ENCODE data around the gene PLD5. TPM values are rescaled to one million over a fixed set of nuclear protein-coding genes. Genes with fewer than 3 reads are reported as not detected.
"Not testable (repeated sequence)": the region's sequence is repeated elsewhere in the genome, so short reads cannot be mapped to it uniquely, and the experiment has no call there.

The PLD5 gene
- total RNA-seq, 1 donor from 2014 or later, result not detected

DNA sequence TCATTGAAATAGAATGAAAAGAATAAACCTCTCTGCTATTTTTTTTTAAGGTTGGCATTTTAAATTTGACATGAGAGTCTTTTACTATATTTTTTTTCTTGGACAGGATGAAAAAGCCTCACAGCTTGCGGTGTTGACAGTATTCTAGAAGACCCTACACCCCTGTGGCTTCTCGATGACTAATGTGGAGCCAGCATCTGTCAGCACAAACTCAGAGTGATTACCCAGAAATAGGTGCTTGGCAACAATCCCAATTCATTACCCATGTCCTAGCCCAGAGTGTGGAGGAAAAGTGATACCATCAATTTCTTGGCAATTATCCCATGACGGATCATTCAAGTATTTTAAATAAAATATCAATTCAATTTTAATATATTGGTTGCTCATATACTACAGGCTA is 338.8 kb downstream of the PLD5 start:
- Mint-ChIP-seq H3K9me3 (ENCODE audit: low read depth) (peaks cover 3% of the 10 kb centered on the region), H3K36me3 (ENCODE audit: low read depth) (no peaks in the 10 kb centered on the region), H3K4me1 (ENCODE audit: low read depth) (no peaks in the 10 kb centered on the region), H3K4me3 (ENCODE audit: unreplicated experiment) (no peak overlapping the region), H3K27ac (ENCODE audit: unreplicated experiment) (no peak overlapping the region), H3K27me3 (ENCODE audit: low read depth) (no peaks in the 10 kb centered on the region)
- DNase-seq (ENCODE audit: low spot score), result no peak
- no peak for TF ChIP-seq CTCF (IDR thresholded peaks at IDR 0.05)

DNA sequence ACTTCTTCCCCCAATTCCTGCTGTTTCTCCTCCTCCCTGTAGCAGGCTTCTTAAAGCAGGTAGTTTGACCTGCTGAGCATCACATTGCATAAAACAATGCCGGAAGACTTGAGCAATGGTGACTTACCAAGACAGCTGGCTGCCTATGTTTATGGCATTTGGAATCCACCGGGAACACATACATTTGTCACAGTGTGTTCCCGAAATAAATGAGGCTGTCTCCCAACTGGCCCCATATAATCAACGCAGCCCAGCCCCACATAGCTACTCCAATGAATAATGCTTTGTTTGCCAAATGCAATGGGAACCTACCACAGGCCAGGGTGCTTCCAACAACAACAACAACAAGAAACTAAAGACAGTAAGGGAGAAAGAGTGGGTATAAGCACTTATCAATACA is 339.5 kb downstream of the PLD5 start:
- Mint-ChIP-seq H3K9me3 (ENCODE audit: low read depth) (peaks cover 3% of the 10 kb centered on the region), H3K27me3 (ENCODE audit: low read depth) (no peaks in the 10 kb centered on the region), H3K4me3 (ENCODE audit: unreplicated experiment) (no peak overlapping the region), H3K36me3 (ENCODE audit: low read depth) (no peaks in the 10 kb centered on the region), H3K4me1 (ENCODE audit: low read depth) (no peaks in the 10 kb centered on the region), H3K27ac (ENCODE audit: unreplicated experiment) (no peak overlapping the region)
- DNase-seq (ENCODE audit: low spot score), result no peak
- TF ChIP-seq CTCF (IDR thresholded peaks at IDR 0.05), result no peak

DNA sequence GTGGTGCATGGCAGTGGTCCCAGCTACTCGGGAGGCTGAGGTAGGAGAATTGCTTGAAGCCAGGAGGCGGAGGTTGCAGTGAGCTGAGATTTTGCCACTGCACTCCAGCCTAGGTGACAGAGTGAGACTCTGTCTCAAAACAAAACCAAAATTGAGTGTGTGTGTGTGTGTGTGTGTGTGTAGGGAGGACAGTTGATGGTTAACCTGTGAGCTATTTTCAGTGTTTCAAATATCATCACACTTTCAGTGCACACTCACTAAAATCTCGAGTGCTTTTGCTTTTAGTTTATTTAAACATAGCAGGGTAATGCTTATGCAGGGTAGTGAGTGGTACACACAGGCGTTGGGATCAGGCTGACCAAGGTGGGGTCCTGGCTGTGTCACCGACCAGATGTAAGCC is 344.7 kb downstream of the PLD5 start:
- H3K4me3 Mint-ChIP-seq (ENCODE audit: unreplicated experiment); H3K36me3 Mint-ChIP-seq (ENCODE audit: low read depth); H3K27me3 Mint-ChIP-seq (ENCODE audit: low read depth); H3K27ac Mint-ChIP-seq (ENCODE audit: unreplicated experiment); DNase-seq (ENCODE audit: low spot score); H3K4me1 Mint-ChIP-seq (ENCODE audit: low read depth): not testable (repeated sequence)
- H3K9me3 Mint-ChIP-seq (ENCODE audit: low read depth), result peaks cover 16% of the 10 kb centered on the region

GRCh38 chr1:242178924-242179708 is 345.4 kb downstream of the PLD5 start:
- Mint-ChIP-seq H3K27me3 (ENCODE audit: low read depth) (no peaks in the 10 kb centered on the region), H3K27ac (ENCODE audit: unreplicated experiment) (no peak overlapping the region), H3K9me3 (ENCODE audit: low read depth) (peaks cover 16% of the 10 kb centered on the region), H3K4me3 (ENCODE audit: unreplicated experiment) (no peak overlapping the region), H3K36me3 (ENCODE audit: low read depth) (no peaks in the 10 kb centered on the region), H3K4me1 (ENCODE audit: low read depth) (no peaks in the 10 kb centered on the region)
- no peak for TF ChIP-seq CTCF (IDR thresholded peaks at IDR 0.05)
- DNase-seq (ENCODE audit: low spot score), result no peak

DNA sequence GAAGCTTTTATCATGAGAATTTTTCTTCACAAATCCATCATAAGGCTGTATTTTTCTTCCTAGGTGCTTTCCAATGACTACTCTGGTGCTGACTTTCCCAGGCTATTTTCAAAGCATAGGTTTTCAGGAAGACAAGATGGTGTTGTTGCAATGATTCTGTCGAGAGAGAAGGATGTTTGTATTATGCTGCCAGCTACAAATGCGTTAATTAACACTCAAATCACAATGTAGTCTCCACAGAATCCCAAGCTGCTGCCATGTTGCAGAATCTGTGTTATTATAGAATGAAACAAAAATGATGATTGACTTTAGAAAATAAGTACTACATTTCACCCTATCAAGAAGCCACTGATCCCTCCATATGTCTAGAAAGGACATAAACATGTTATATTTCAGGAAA is 346.1 kb downstream of the PLD5 start:
- no peak overlapping the region for H3K4me3 Mint-ChIP-seq (ENCODE audit: unreplicated experiment)
- peaks cover 16% of the 10 kb centered on the region for H3K9me3 Mint-ChIP-seq (ENCODE audit: low read depth)
- H3K4me1 Mint-ChIP-seq (ENCODE audit: low read depth), result no peaks in the 10 kb centered on the region
- no peak overlapping the region for H3K27ac Mint-ChIP-seq (ENCODE audit: unreplicated experiment)
- H3K27me3 Mint-ChIP-seq (ENCODE audit: low read depth), result no peaks in the 10 kb centered on the region
- H3K36me3 Mint-ChIP-seq (ENCODE audit: low read depth), result no peaks in the 10 kb centered on the region
- TF ChIP-seq CTCF (IDR thresholded peaks at IDR 0.05), result no peak
- DNase-seq (ENCODE audit: low spot score), result no peak

DNA sequence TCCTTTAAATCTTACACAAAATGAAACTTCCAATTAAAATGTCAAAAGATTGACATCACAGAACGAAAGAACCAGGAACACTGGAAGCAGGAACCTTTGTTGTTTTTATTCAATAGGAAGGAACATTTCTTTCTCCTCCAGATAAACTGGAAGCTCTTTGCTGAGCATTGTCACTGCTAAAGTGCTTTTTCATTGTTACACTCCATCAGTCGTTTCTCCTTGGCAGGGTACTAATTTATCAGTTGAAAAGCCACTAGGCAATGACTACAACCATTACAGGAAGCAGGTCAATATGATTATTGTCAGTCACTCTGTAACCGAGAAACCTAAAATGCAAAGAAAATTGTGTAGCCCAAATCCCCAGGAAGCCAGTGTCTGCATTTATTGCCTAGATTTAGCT is 362.4 kb downstream of the PLD5 start:
- H3K9me3 Mint-ChIP-seq (ENCODE audit: low read depth), result no peaks in the 10 kb centered on the region

More for the DNA sequence above, 362.4 kb downstream of the PLD5 start:
- DNase-seq (ENCODE audit: low spot score), result no peak
- Mint-ChIP-seq H3K4me1 (ENCODE audit: low read depth) (no peaks in the 10 kb centered on the region), H3K27ac (ENCODE audit: unreplicated experiment) (no peak overlapping the region), H3K27me3 (ENCODE audit: low read depth) (no peaks in the 10 kb centered on the region), H3K4me3 (ENCODE audit: unreplicated experiment) (no peak overlapping the region), H3K36me3 (ENCODE audit: low read depth) (no peaks in the 10 kb centered on the region)
- TF ChIP-seq CTCF (IDR thresholded peaks at IDR 0.05), result no peak
